A673 (cell line): ENCODE measurements around the gene PTPN18. TPM values are rescaled to one million over a fixed set of nuclear protein-coding genes. Genes with fewer than 3 reads are reported as not detected.

Experiments used
- BruUV-seq: library from RNA; stranded (reverse); fragments of 400-500 nt; replicated peaks from 2 replicates; lab custom pipeline; 2021; lab: Mats Ljungman, UMichigan
- CTCF ChIA-PET: fragments of 300-600 bp; sonication (Branson Sonifier 250); formaldehyde crosslinking; loops from one replicate; lab custom pipeline; 2022; ENCODE audit warnings: antibody characterized with exemption; lab: Charles Lee
- POLR2A ChIA-PET: fragments of 300-600 bp; sonication (Branson Sonifier 250); formaldehyde crosslinking; loops from one replicate; lab custom pipeline; 2022; ENCODE audit warnings: antibody characterized with exemption; ENCODE audit not compliant: low non-redundant PET; lab: Charles Lee
- DNase-seq: peaks from one replicate; pipeline ENCODE4 v3.0.0-alpha.2; 2015; ENCODE audit warnings: low spot score
- H3K27ac ChIP-seq: fragments of 200-600 bp; sonication (generic); 2 replicates; pipeline ENCODE4 v1.5.1; 2016; ENCODE audit warnings: mixed run types, low read depth, mild to moderate bottlenecking, mixed read lengths, antibody characterized with exemption, low read length; ENCODE audit not compliant: poor library complexity, severe bottlenecking
- H3K27me3 ChIP-seq: fragments of 200-600 bp; sonication (generic); replicated peaks from 2 replicates; pipeline ENCODE4 v1.6.1; 2017; ENCODE audit warnings: mixed run types, low read depth, mild to moderate bottlenecking, mixed read lengths, antibody characterized with exemption, low read length; ENCODE audit not compliant: insufficient read depth, poor library complexity
- H3K36me3 ChIP-seq: fragments of 200-600 bp; sonication (generic); 2 replicates; pipeline ENCODE4 v1.6.1; 2016; ENCODE audit warnings: mixed run types, mild to moderate bottlenecking, mixed read lengths, antibody characterized with exemption, low read length; ENCODE audit not compliant: insufficient read depth, poor library complexity, severe bottlenecking
- H3K4me1 ChIP-seq: fragments of 200-600 bp; sonication (generic); 2 replicates; pipeline ENCODE4 v1.6.1; 2017; ENCODE audit warnings: mixed run types, mild to moderate bottlenecking, mixed read lengths, antibody characterized with exemption, low read length; ENCODE audit not compliant: insufficient read depth, poor library complexity, severe bottlenecking
- H3K4me3 ChIP-seq: fragments of 200-600 bp; sonication (generic); 2 replicates; pipeline ENCODE4 v1.5.1; 2016; ENCODE audit warnings: low read depth, mixed run types, mild to moderate bottlenecking, mixed read lengths, low read length; ENCODE audit not compliant: poor library complexity, severe bottlenecking
- H3K9me3 ChIP-seq: fragments of 200-600 bp; sonication (generic); 2 replicates; pipeline ENCODE4 v1.6.1; 2016; ENCODE audit warnings: mixed run types, low read depth, mild to moderate bottlenecking, mixed read lengths, antibody characterized with exemption, low read length; ENCODE audit not compliant: poor library complexity, severe bottlenecking
- CTCF ChIP-seq: fragments of 300-800, 200-600 bp; sonication (generic); conservative IDR thresholded peaks from 2 replicates; pipeline ENCODE4 v1.5.1; 2017; ENCODE audit warnings: low read depth, mild to moderate bottlenecking, antibody characterized with exemption, low read length, moderate library complexity, mixed read lengths
- EZH2 ChIP-seq: fragments of 200-600 bp; sonication (generic); IDR thresholded peaks from 2 replicates; pipeline ENCODE4 v1.6.1; 2017; ENCODE audit warnings: borderline replicate concordance, low read depth, mild to moderate bottlenecking, mixed read lengths, antibody characterized with exemption, low read length; ENCODE audit not compliant: poor library complexity, severe bottlenecking
- intact Hi-C: fragments of 100-400 bp; cut with micrococcal nuclease; formaldehyde crosslinking; loops from one replicate; pipeline ENCODE4 v1.10.0; 2022; ENCODE audit not compliant: unreplicated experiment
- total RNA-seq: library from RNA; stranded (reverse); gene quantifications from 2 replicates; pipeline ENCODE4 v1.2.3, GENCODE V29; 2021

Gene PTPN18
- total RNA-seq, 1 experiment from 2014 or later: 3.2 TPM

GRCh38 chr2:130382313-130382917 is 26.6 kb downstream of the PTPN18 start:
- no TSS peak for BruUV-seq
- H3K36me3 ChIP-seq: no peaks in the 10 kb centered on the region
- no peak overlapping the region for H3K4me3 ChIP-seq
- CTCF ChIA-PET: no interaction called here
- POLR2A ChIA-PET: no interaction called here
- H3K27ac ChIP-seq: no peak overlapping the region
- peaks cover 29% of the 10 kb centered on the region for H3K27me3 ChIP-seq
- intact Hi-C loops: no loop called here
- TF ChIP-seq EZH2 (no peak), CTCF (no peak)
- no peaks in the 10 kb centered on the region for H3K4me1 ChIP-seq
- DNase-seq: no peak
- no peaks in the 10 kb centered on the region for H3K9me3 ChIP-seq

- DNase-seq: no peak
- ChIA-PET POLR2A (no interaction called here), CTCF (no interaction called here)
- H3K9me3 ChIP-seq: no peaks in the 10 kb centered on the region
- BruUV-seq: no TSS peak
- no peak overlapping the region for H3K4me3 ChIP-seq
- H3K27me3 ChIP-seq: peaks cover 9% of the 10 kb centered on the region
- TF ChIP-seq EZH2 (no peak), CTCF (no peak)
- intact Hi-C loops: no loop called here
- no peaks in the 10 kb centered on the region for H3K4me1 ChIP-seq
- H3K36me3 ChIP-seq: no peaks in the 10 kb centered on the region
- H3K27ac ChIP-seq: no peak overlapping the region
Observed at GRCh38 chr2:130385709-130386108, 29.9 kb downstream of the PTPN18 start.

GRCh38 chr2:130387071-130387400 is 31.2 kb downstream of the PTPN18 start:
- no peak for TF ChIP-seq EZH2
- no peak for TF ChIP-seq CTCF
- Histone ChIP-seq H3K27me3 (no peaks in the 10 kb centered on the region), H3K36me3 (no peaks in the 10 kb centered on the region), H3K4me1 (no peaks in the 10 kb centered on the region), H3K27ac (no peak overlapping the region), H3K9me3 (no peaks in the 10 kb centered on the region), H3K4me3 (no peak overlapping the region)
- DNase-seq: no peak
- no TSS peak for BruUV-seq
- intact Hi-C loops: no loop called here
- CTCF ChIA-PET: no interaction called here
- POLR2A ChIA-PET: no interaction called here
